Measurements from ENCODE around the gene USP26.

Gene USP26

DNA sequence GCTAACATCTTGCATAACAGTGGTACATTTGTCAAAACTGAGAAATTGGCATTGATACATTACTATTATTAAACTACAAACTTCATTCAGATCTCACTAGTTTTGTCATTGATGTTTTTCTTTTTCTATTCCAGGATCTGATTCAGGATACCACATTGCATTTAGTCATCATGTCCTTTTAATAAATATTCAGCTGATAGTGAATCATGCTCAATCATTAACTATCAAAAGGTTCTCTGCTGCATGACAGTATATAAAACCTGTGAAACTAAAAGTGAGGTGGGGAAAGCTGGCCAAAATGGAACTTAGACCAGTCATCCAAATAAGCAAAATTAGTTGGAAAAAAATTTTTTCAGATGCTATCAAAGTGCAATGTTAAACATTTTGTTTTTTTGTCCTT is 110.4 kb downstream of the USP26 start:
- TF ChIP-seq POLR2AphosphoS5 (IDR thresholded peaks at IDR 0.05; ENCODE audit: low read depth, low read length) (no peak), FOXP2 (optimal IDR thresholded peaks at IDR 0.05; ENCODE audit: borderline replicate concordance, extremely low read depth, extremely low read length, insufficient read depth) (no peak), SIN3A (IDR thresholded peaks at IDR 0.05; ENCODE audit: borderline replicate concordance, insufficient read depth, low read length) (no peak), TAF1 (IDR thresholded peaks at IDR 0.05; ENCODE audit: borderline replicate concordance, insufficient read depth, low read length) (no peak)
- TF ChIP-seq, protein P1, sequence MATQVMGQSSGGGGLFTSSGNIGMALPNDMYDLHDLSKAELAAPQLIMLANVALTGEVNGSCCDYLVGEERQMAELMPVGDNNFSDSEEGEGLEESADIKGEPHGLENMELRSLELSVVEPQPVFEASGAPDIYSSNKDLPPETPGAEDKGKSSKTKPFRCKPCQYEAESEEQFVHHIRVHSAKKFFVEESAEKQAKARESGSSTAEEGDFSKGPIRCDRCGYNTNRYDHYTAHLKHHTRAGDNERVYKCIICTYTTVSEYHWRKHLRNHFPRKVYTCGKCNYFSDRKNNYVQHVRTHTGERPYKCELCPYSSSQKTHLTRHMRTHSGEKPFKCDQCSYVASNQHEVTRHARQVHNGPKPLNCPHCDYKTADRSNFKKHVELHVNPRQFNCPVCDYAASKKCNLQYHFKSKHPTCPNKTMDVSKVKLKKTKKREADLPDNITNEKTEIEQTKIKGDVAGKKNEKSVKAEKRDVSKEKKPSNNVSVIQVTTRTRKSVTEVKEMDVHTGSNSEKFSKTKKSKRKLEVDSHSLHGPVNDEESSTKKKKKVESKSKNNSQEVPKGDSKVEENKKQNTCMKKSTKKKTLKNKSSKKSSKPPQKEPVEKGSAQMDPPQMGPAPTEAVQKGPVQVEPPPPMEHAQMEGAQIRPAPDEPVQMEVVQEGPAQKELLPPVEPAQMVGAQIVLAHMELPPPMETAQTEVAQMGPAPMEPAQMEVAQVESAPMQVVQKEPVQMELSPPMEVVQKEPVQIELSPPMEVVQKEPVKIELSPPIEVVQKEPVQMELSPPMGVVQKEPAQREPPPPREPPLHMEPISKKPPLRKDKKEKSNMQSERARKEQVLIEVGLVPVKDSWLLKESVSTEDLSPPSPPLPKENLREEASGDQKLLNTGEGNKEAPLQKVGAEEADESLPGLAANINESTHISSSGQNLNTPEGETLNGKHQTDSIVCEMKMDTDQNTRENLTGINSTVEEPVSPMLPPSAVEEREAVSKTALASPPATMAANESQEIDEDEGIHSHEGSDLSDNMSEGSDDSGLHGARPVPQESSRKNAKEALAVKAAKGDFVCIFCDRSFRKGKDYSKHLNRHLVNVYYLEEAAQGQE (IDR thresholded peaks at IDR 0.05; ENCODE audit: insufficient read depth in 1 of 2, low read depth in 2 of 2, low read length in 2 of 2), result no peak

DNA sequence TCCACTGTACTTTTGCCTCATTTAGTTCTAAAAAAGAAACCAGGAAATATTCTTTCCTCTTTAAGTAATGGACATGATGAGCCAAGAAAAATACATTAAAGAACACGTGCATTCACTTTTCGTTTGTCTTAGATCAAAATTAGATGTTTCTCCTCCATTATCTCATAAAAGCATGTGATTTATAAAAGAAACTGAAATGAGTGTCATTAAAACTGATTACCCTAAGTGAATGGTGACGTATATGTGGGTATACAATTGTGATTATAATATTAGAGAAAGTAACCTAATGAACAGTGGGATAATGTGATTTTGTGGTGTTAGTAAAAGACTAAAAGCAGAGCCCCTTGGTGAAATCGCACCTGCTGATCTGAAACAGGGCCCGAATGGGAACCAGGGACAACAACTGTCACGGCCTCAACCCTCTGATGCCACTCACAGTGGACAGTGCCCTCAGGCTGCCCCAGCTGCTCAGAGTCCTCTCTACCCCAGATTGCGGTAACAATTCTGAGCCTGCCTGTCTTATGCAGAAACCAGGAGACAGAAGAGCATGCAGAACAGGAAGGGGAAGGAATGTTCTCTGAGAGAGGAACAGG is 112.8 kb downstream of the USP26 start:
- TF ChIP-seq, protein P1 (IDR thresholded peaks at IDR 0.05; ENCODE audit: insufficient read depth in 1 of 2, low read depth in 2 of 2, low read length in 2 of 2), result no peak
- no peak for TF ChIP-seq TAF1 (IDR thresholded peaks at IDR 0.05; ENCODE audit: borderline replicate concordance, insufficient read depth, low read length)
- no peak for TF ChIP-seq FOXP2 (optimal IDR thresholded peaks at IDR 0.05; ENCODE audit: borderline replicate concordance, extremely low read depth, extremely low read length, insufficient read depth)
- TF ChIP-seq POLR2AphosphoS5 (IDR thresholded peaks at IDR 0.05; ENCODE audit: low read depth, low read length), result no peak
- TF ChIP-seq SIN3A (IDR thresholded peaks at IDR 0.05; ENCODE audit: borderline replicate concordance, insufficient read depth, low read length), result no peak

DNA sequence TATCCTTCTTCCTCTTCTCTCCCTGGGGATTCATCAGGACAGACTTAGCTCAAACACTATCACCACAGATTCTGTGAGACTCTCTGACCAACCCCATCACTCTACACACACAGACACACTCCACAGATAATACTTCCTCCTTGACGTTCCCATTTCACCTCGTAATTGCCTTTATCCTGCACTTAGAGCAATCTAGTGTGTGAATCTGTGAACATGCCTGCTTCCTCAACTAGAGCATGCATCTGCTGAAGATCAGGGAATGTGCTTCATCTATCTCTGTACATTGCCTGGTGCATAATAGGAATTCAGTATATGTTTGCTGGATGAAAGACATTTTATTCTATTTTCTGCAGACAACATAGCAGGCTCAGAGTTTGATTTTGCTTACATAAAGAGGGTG is 113.4 kb downstream of the USP26 start:
- TF ChIP-seq POLR2AphosphoS5 (IDR thresholded peaks at IDR 0.05; ENCODE audit: low read depth, low read length), result no peak
- TF ChIP-seq FOXP2 (optimal IDR thresholded peaks at IDR 0.05; ENCODE audit: borderline replicate concordance, extremely low read depth, extremely low read length, insufficient read depth), result no peak
- no peak for TF ChIP-seq SIN3A (IDR thresholded peaks at IDR 0.05; ENCODE audit: borderline replicate concordance, insufficient read depth, low read length)
- no peak for TF ChIP-seq TAF1 (IDR thresholded peaks at IDR 0.05; ENCODE audit: borderline replicate concordance, insufficient read depth, low read length)
- TF ChIP-seq, protein P1 (IDR thresholded peaks at IDR 0.05; ENCODE audit: insufficient read depth in 1 of 2, low read depth in 2 of 2, low read length in 2 of 2), result no peak

All from PFSK-1 (cell line).